ENCODE measurements around the gene PCK2.
"Not testable (repeated sequence)": the region's sequence is repeated elsewhere in the genome, so short reads cannot be mapped to it uniquely, and the experiment has no call there.

PCK2 gene

DNA sequence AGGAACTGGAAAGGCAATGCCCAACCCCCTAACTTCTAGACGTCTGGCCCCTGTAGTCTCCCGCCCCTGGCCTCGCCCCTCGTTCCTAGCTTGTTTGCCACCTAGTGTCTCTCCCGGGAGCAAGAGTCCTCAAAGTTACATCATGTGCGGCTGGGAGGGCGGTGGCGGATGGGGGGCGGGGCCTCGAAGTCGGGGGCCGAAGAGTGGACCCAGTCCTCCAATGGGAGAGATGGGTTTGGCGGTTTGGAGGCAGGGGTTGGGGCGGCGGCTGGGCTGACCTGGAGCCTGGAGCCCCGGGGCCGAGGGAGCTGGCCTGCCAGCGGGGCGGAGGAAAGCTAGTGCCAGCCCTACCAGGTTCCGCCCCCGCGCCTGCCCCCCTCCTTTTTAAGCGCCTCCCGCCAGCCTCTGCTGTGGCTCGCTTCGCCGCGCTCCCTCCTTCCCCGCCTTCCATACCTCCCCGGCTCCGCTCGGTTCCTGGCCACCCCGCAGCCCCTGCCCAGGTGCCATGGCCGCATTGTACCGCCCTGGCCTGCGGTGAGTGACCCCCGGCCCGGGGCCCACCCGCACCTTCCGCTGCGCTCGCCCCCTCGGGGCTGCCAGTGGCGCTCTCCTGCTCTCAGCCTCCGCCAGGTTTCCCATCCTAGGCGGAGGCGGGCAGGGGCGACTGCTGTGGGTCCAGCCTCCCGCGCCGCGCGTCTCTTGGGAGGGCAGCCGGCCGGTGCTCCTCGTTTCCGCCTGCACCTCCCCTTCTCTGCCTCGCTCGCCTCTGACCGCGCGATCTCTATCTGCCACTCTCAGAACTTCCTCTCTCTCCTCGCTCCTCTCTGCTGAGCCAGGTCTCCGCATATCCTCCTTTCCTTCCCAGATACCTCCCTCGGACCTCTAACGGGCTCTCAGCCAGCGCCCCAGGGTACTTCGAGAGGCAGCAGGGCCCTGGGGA lies at the start of gene PCK2:
TSS of gene PCK2 (plus strand) at position 411 of the 940 bp plus-strand sequence. CDS start at position 506, 95 bp downstream.
- no peak for FAIRE-seq

DNA sequence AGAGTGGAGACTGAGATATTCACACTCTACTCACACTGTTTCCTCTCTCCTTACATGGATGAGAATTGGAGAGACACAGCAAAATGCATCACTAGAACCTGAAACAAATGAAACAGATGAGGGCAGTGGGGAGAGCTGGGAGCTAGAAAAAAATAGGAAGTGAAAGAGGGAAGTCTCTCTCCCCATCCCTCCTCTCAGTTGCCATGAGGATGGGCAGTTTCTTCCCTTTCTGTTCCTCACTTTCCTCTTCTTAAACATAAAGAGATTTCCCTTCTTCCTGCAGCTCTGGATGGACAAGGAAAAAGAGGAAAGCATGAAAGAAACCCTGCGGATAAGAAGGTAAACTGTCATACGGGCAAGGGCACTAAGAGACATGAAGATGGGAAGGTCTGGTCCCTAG lies 45.1 kb upstream of the PCK2 start:
- not testable (repeated sequence) for FAIRE-seq

DNA sequence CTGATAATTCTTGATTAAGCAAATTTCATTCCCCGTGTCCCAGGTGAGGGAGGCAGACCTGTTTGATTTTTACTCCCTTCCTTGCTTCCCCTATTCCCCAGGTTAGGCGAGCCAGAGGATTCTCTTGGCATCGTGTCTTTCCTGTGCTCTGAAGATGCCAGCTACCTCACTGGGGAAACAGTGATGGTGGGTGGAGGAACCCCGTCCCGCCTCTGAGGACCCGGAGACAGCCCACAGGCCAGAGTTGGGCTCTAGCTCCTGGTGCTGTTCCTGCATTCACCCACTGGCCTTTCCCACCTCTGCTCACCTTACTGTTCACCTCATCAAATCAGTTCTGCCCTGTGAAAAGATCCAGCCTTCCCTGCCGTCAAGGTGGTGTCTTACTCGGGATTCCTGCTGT lies 43.4 kb upstream of the PCK2 start:
- not testable (repeated sequence) for FAIRE-seq

- no peak for FAIRE-seq
Observed at GRCh38 chr14:24051176-24051788, 42.8 kb upstream of the PCK2 start.

DNA sequence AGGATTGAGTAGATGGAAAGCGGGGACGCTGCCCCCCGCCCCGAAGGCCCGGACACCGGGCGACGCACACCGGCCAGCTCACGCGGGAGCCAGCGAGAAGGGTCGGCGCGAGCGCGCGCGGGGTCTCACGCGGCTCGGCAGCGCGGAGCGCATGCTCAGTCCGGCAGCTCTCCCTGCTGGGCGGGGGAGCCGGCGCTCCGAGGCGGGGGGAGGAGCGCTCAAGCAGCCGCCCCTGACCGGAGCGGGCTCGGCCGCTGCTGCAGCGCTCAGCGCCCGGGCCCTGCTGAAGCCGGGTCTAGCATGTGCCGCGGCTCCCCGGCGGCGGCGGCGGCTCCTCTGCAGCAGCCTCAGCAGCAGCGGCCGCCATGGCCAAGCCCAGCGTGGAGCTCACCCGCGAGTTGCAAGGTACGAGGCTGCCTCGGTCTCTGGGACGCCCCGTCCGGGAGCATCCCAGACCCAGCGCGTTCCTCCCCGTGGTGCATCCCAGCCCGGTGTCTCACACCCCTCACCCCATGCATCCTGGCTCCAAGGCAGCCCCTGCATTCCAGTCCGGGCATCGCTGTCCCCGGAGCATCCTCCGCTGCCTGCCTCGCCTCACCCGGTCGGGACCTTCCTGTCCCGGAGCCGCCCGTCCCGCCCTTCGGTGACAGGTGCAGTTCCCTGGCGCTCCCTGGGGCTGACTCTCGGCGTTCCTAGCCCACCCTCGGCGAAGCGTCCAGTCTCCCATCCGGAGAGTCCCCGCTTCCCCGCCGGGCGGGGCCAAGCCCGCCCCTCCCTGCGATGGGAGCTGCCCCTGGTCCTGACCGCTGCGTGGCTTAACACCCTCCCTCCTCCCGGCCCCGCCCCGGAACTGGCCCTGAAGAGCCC lies 42.1 kb upstream of the PCK2 start, which contains the start of gene CARMIL3:
TSS of gene CARMIL3 (plus strand) at position 221 of the 867 bp plus-strand sequence. CDS start at position 366, 145 bp downstream.
- FAIRE-seq = no peak

GRCh38 chr14:24052656-24053547 lies 41.2 kb upstream of the PCK2 start:
- no peak for FAIRE-seq

DNA sequence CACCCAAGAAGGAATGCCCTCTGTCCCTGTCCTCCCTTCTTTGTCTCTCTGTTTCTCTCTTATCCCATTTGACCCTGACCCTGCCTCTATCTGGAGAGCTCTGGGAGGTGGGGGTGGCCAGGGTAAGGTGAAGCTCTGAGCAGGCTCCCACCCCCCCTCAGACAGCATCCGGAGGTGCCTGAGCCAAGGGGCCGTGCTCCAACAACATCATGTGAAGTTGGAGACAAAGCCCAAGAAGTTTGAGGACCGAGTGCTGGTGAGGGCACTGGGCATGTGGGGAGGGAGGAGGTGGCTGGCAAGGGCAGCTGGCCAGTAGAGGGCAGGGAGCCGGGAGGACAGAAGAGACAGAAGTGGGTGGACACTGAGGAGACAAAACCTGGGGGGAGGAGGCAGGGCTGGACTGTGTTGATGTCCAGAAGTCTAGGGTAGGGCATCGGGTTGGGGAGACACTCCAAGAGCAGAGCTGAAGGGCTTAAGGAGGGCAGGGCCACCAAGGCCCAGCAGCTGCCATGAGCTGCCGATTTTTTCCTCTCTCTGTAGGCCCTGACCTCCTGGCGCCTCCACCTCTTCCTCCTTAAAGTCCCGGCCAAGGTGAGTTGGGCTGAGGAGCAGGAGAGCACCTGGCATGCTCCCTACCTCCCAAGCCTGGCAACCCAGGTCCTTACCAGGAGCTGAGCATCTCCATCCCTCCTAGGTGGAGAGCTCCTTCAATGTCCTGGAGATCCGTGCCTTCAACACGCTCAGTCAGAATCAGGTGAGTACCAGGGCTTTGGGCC lies 40.4 kb upstream of the PCK2 start:
- FAIRE-seq = no peak

- no peak for FAIRE-seq
Observed at GRCh38 chr14:24054324-24054641, 39.8 kb upstream of the PCK2 start.

DNA sequence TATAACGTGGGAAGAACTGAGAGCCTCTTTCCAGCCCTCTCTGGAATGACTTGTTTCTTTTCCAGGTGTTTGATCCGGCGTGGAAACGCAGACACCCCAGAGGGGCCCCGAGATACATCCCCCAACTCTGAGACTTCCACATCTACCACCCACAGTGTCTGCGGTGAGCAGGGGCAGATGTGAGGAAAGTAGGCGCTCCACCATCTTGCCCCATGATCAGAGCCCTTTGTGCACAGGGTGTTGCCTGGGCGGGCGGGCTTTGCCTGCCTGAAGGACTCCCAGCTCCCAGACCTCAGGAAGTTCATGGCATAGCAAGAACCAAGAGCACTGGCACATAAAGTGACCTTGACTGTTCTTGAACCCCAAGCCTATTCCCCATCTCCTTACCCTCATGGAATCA lies 39.5 kb upstream of the PCK2 start:
- no peak for FAIRE-seq

GRCh38 chr14:24055971-24056799 lies 37.9 kb upstream of the PCK2 start:
- no peak for FAIRE-seq

- FAIRE-seq = no peak
Observed at GRCh38 chr14:24056800-24057184, 37.3 kb upstream of the PCK2 start.

DNA sequence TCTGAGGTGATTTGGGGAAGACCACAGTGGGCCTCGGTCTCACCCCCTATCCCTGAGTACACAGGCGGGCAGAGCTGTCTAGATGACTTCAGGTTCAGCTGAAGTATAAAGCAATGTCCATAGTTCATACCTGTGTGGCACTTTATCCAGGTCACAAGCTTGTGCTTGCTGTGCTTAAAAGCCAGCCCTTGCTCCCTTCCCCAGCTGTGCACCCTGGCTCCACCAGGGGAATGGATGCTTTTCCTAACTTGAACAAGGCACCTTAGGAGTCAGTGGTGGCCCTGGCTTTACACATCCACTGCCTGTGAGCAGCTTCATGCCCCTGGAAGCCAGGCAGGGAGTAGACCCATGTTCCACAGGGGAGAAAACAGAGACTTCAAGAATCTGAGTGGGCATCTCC lies 36.8 kb upstream of the PCK2 start:
- no peak for FAIRE-seq

DNA sequence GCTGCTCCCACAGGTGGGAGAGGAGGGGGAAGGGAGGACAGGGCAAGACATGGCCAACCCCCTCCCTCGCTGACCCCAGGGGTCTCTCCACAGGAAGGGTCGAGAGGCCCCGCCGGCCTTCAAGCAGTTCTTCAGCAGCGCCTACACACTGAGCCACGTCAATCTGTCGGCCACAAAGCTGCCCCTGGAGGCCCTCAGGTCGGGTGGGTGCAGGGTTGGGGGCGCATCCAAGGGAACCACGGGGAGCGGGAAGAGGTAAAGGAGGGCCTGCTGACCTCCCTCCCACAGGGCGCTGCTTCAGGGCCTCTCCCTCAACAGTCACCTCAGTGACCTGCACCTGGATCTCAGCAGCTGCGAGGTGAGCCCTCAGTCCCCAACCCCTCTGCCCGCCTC lies 36.2 kb upstream of the PCK2 start:
- no peak for FAIRE-seq

DNA sequence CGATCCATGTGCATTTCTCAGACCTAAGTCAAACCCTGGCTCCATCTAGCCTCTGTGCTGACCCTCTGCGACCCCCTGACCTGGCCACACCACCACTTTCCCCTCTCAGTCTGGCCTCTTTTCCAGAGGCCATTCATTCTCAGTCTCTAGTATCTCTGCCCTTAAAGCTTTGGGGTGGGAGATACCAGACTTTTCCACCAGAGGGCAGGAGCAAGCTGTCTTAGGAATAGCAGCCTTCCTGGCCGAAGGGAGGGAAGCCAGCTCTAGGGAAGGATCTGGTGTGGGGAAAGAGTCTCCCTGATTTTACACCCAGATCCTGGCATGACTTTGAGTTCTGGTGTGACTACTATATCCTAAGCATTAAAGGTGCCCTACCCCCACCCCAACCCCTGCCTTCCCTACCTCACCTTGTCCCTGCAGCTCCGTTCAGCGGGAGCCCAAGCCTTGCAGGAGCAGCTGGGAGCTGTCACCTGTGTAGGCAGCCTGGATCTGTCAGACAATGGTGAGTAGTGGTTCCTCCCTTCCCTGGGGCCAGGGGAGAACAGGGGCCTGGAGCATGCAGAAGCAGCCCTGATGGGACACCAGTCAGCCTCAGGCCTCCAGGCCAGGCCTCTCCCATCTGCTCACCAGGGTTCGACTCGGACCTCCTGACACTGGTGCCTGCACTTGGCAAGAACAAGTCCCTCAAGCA lies 35.7 kb upstream of the PCK2 start:
- no peak for FAIRE-seq

- FAIRE-seq = no peak
Observed at GRCh38 chr14:24058951-24059475, 35.1 kb upstream of the PCK2 start.

DNA sequence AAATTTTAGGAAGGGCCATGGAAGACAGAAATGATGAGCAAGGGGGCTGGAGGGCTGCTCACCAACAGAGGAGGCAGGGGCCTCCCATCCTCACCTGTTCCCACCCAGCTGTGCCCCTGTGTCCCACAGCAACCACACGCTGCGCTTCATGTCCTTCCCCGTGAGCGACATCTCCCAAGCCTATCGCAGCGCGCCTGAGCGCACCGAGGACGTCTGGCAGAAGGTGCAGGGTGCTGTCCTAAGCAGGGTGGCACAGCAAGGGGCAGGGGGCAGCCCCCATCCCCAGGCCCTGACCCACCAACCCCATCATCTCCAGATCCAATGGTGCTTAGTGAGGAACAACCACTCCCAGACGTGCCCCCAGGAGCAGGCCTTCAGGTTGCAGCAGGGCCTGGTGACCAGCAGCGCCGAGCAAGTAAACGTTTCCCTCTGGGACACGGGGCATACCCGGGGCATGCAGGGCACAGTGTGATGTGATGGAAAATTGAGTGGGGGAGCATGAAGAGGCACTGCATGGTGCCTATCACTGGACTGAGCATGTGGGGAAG lies 34.2 kb upstream of the PCK2 start:
- FAIRE-seq = no peak

GRCh38 chr14:24060443-24060842 lies 33.7 kb upstream of the PCK2 start:
- no peak for FAIRE-seq

GRCh38 chr14:24060984-24061913 lies 32.9 kb upstream of the PCK2 start:
- no peak for FAIRE-seq
